Glutamatergic neuron (in vitro differentiated cells): Measurements from ENCODE around the gene UCP1. TPM values are rescaled to one million over a fixed set of nuclear protein-coding genes. Genes with fewer than 3 reads are reported as not detected.

Experiments used
- DNase-seq: peaks from one replicate; pipeline ENCODE4 v3.0.0; 2022
- H3K27ac Mint-ChIP-seq: one replicate; pipeline ENCODE4 v1.8.0; 2020; ENCODE audit warnings: mild to moderate bottlenecking, mixed read lengths, inconsistent platforms; ENCODE audit not compliant: unreplicated experiment
- H3K27me3 Mint-ChIP-seq: one replicate; pipeline ENCODE4 v1.8.0; 2020; ENCODE audit warnings: mild to moderate bottlenecking, moderate library complexity, mixed read lengths, inconsistent platforms; ENCODE audit not compliant: unreplicated experiment
- H3K36me3 Mint-ChIP-seq: one replicate; pipeline ENCODE4 v1.8.0; 2020; ENCODE audit warnings: mild to moderate bottlenecking, mixed read lengths, inconsistent platforms; ENCODE audit not compliant: unreplicated experiment
- H3K4me1 Mint-ChIP-seq: one replicate; pipeline ENCODE4 v1.8.0; 2020; ENCODE audit warnings: mild to moderate bottlenecking, low read depth, mixed read lengths, inconsistent platforms; ENCODE audit not compliant: unreplicated experiment
- H3K4me3 Mint-ChIP-seq: one replicate; pipeline ENCODE4 v1.8.0; 2020; ENCODE audit warnings: mild to moderate bottlenecking, mixed read lengths, inconsistent platforms; ENCODE audit not compliant: unreplicated experiment
- H3K9me3 Mint-ChIP-seq: one replicate; pipeline ENCODE4 v1.8.0; 2020; ENCODE audit warnings: mild to moderate bottlenecking, moderate library complexity, mixed read lengths, inconsistent platforms; ENCODE audit not compliant: unreplicated experiment
- total RNA-seq: library from RNA; stranded (reverse); fragmentation: NEBNext Ultra II Directional; extraction: Animal tissue kit (Norgen Biotek cat#: 25700); gene quantifications from one replicate; pipeline ENCODE4 v1.2.1, GENCODE V29; 2021; ENCODE audit not compliant: unreplicated experiment
- TF ChIP-seq, protein P1 (sequence below): fragments of 200-600 bp; sonication (generic); IDR thresholded peaks from one replicate; pipeline ENCODE4 v1.5.0; 2021; ENCODE audit not compliant: partially characterized antibody, unreplicated experiment

Gene UCP1
- total RNA-seq, 1 donor from 2014 or later, result not detected

- TF ChIP-seq, protein P1, sequence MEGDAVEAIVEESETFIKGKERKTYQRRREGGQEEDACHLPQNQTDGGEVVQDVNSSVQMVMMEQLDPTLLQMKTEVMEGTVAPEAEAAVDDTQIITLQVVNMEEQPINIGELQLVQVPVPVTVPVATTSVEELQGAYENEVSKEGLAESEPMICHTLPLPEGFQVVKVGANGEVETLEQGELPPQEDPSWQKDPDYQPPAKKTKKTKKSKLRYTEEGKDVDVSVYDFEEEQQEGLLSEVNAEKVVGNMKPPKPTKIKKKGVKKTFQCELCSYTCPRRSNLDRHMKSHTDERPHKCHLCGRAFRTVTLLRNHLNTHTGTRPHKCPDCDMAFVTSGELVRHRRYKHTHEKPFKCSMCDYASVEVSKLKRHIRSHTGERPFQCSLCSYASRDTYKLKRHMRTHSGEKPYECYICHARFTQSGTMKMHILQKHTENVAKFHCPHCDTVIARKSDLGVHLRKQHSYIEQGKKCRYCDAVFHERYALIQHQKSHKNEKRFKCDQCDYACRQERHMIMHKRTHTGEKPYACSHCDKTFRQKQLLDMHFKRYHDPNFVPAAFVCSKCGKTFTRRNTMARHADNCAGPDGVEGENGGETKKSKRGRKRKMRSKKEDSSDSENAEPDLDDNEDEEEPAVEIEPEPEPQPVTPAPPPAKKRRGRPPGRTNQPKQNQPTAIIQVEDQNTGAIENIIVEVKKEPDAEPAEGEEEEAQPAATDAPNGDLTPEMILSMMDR, result no peak
- DNase-seq, result no peak
- Mint-ChIP-seq H3K27me3 (peaks cover 5% of the 10 kb centered on the region), H3K9me3 (no peaks in the 10 kb centered on the region), H3K4me3 (no peak overlapping the region), H3K4me1 (peaks cover 17% of the 10 kb centered on the region), H3K27ac (no peak overlapping the region), H3K36me3 (peaks cover 4% of the 10 kb centered on the region)
Observed at GRCh38 chr4:140602714-140603113, 34.0 kb upstream of the UCP1 start.

DNA sequence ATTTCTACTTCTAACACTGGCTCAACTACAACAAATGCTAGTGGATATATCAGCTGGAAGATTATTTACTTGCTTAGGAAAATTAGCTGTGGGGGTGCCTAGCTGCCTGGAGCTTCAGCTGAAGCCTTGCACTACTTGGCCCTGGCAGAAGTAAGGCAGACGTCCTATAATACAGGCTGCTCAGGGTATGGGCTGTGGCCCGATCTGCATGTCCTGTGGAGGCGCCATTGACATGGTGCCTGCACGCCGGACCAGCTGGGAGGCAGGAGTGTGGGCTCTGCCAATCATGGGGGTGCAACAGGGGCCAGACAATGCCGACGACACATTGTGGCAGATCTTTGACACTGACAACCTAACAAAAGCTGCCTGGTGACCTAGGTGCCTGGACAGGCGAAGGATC, 31.6 kb upstream of the UCP1 start:
- TF ChIP-seq, protein P1, result no peak
- Mint-ChIP-seq H3K36me3 (peaks cover 4% of the 10 kb centered on the region), H3K27me3 (peaks cover 2% of the 10 kb centered on the region), H3K4me1 (peaks cover 17% of the 10 kb centered on the region), H3K4me3 (no peak overlapping the region), H3K27ac (no peak overlapping the region), H3K9me3 (no peaks in the 10 kb centered on the region)
- no peak for DNase-seq

DNA sequence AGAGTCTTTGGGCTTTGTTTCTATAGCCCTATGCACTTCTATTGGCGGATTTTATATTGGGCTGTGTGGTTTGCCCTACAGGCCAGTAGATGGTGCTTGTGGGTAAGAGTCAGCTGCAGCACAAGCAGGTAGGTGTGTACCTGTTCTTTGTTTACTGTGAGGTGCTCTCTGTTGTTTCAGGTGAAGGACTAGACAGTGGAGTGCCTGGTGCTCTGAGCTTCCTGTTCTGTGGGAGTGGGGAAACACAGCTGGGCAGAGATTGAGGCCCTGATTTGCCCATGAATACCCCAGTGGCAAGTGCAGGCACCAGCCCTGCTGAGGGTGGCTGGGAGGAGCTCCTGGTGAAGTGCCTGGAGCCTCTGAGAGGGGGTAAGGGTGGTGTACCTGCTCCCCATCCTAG, 26.3 kb upstream of the UCP1 start:
- H3K4me1 Mint-ChIP-seq, result no peaks in the 10 kb centered on the region
- H3K36me3 Mint-ChIP-seq, result no peaks in the 10 kb centered on the region
- no peaks in the 10 kb centered on the region for H3K27me3 Mint-ChIP-seq
- TF ChIP-seq, protein P1, result no peak
- H3K4me3 Mint-ChIP-seq, result no peak overlapping the region
- H3K9me3 Mint-ChIP-seq, result no peaks in the 10 kb centered on the region
- H3K27ac Mint-ChIP-seq, result no peak overlapping the region
- DNase-seq, result no peak

DNA sequence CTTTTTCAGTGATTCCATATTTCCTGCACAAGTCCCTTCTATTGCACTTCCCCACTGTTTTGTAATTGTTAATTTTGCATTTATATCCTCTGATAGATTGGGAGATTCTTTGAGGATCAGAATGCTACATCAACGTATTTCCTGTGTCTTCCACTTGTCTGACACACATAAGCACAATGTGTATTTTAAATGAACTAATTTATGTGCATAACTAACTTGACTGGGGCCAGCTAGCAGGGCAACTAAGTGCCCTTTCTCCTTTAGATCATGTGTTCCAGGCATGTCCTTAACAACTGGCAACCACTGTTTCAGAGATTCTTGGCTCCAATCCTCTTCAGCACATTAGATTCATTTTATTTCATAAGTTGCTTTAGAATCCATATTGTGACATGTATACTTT, 15.7 kb upstream of the UCP1 start:
- no peak for DNase-seq
- no peak overlapping the region for H3K4me3 Mint-ChIP-seq
- no peaks in the 10 kb centered on the region for H3K36me3 Mint-ChIP-seq
- H3K4me1 Mint-ChIP-seq, result no peaks in the 10 kb centered on the region
- no peaks in the 10 kb centered on the region for H3K27me3 Mint-ChIP-seq
- H3K9me3 Mint-ChIP-seq, result peaks cover 2% of the 10 kb centered on the region
- TF ChIP-seq, protein P1, result no peak
- H3K27ac Mint-ChIP-seq, result no peak overlapping the region

DNA sequence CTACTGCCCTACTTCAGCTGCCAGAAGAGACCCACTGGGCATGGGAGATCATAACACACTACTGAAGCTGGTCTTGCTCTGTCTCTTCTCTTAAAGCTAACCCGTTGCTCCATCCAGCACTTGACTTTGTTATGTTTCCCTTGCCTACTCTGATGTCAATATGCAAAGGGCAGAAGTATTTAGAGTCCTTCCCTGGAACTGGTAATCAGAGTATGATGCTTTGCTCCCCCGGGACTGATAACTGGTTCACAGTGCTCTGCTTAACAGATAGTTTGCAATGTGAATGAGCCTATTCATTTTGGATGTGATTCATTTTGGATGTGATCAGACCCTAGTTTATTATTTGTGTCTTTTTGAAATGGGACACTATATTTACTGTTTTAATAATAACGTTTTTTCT, 12.3 kb upstream of the UCP1 start:
- H3K4me1 Mint-ChIP-seq, result no peaks in the 10 kb centered on the region

More for the DNA sequence above, 12.3 kb upstream of the UCP1 start:
- Mint-ChIP-seq H3K27me3 (no peaks in the 10 kb centered on the region), H3K27ac (no peak overlapping the region), H3K36me3 (no peaks in the 10 kb centered on the region), H3K9me3 (peaks cover 2% of the 10 kb centered on the region), H3K4me3 (no peak overlapping the region)
- no peak for DNase-seq
- TF ChIP-seq, protein P1, result no peak
